Measurements from ENCODE around the gene UACA. TPM values are rescaled to one million over a fixed set of nuclear protein-coding genes. Genes with fewer than 3 reads are reported as not detected.

The UACA gene
- total RNA-seq, 1 experiment from 2014 or later: 37.6 TPM

GRCh38 chr15:70615435-70616310 lies 147.7 kb downstream of the UACA start:
- DNase-seq: no peak
- no peaks in the 10 kb centered on the region for H3K27me3 ChIP-seq

GRCh38 chr15:70614221-70614620 lies 149.1 kb downstream of the UACA start:
- H3K27me3 ChIP-seq: no peaks in the 10 kb centered on the region
- DNase-seq: no peak

More at GRCh38 chr15:70615435-70616310, 147.7 kb downstream of the UACA start:
- Histone ChIP-seq H3K9me3 (peaks cover 5% of the 10 kb centered on the region; the same call in 1 of the 2 replicates), H3K4me3 (no peak overlapping the region), H3K36me3 (no peaks in the 10 kb centered on the region)

GRCh38 chr15:70613271-70613670 lies 150.1 kb downstream of the UACA start:
- peak; percentile 60 for DNase-seq
- Histone ChIP-seq H3K9me3 (peaks cover 3% of the 10 kb centered on the region; the same call in 1 of the 2 replicates), H3K27me3 (no peaks in the 10 kb centered on the region), H3K4me3 (no peak overlapping the region), H3K36me3 (no peaks in the 10 kb centered on the region)

More at GRCh38 chr15:70614221-70614620, 149.1 kb downstream of the UACA start:
- Histone ChIP-seq H3K36me3 (no peaks in the 10 kb centered on the region), H3K4me3 (no peak overlapping the region), H3K9me3 (peaks cover 3% of the 10 kb centered on the region; the same call in 1 of the 2 replicates)

GRCh38 chr15:70611286-70611685 lies 152.1 kb downstream of the UACA start:
- no peaks in the 10 kb centered on the region for H3K27me3 ChIP-seq
- H3K4me3 ChIP-seq: no peak overlapping the region
- peaks cover 3% of the 10 kb centered on the region; the same call in 1 of the 2 replicates for H3K9me3 ChIP-seq
- H3K36me3 ChIP-seq: no peaks in the 10 kb centered on the region
- no peak for DNase-seq

- H3K36me3 ChIP-seq: no peaks in the 10 kb centered on the region
- H3K9me3 ChIP-seq: peaks cover 3% of the 10 kb centered on the region; the same call in 1 of the 2 replicates
- DNase-seq: no peak
- no peak overlapping the region for H3K4me3 ChIP-seq
- H3K27me3 ChIP-seq: no peaks in the 10 kb centered on the region
These were observed 152.8 kb downstream of the UACA start for GRCh38 chr15:70610541-70610940.

GRCh38 chr15:70609889-70610288 lies 153.5 kb downstream of the UACA start:
- Histone ChIP-seq H3K36me3 (no peaks in the 10 kb centered on the region), H3K27me3 (no peaks in the 10 kb centered on the region), H3K9me3 (peaks cover 3% of the 10 kb centered on the region; the same call in 1 of the 2 replicates), H3K4me3 (no peak overlapping the region)
- no peak for DNase-seq

GRCh38 chr15:70608144-70608543 lies 155.2 kb downstream of the UACA start:
- no peak overlapping the region for H3K4me3 ChIP-seq
- H3K27me3 ChIP-seq: no peaks in the 10 kb centered on the region
- no peaks in the 10 kb centered on the region for H3K36me3 ChIP-seq
- peaks cover 3% of the 10 kb centered on the region; the same call in 1 of the 2 replicates for H3K9me3 ChIP-seq
- peak; percentile 80 for DNase-seq

- H3K36me3 ChIP-seq: no peaks in the 10 kb centered on the region
- DNase-seq: peak; percentile 94
- H3K9me3 ChIP-seq: no peaks in the 10 kb centered on the region
- no peak overlapping the region for H3K4me3 ChIP-seq
- H3K27me3 ChIP-seq: no peaks in the 10 kb centered on the region
These were observed 157.6 kb downstream of the UACA start for GRCh38 chr15:70605606-70606410.

GRCh38 chr15:70604666-70605315 lies 158.6 kb downstream of the UACA start:
- Histone ChIP-seq H3K27me3 (no peaks in the 10 kb centered on the region), H3K9me3 (peaks cover under 1% of the 10 kb centered on the region; the same call in 1 of the 2 replicates), H3K4me3 (no peak overlapping the region), H3K36me3 (no peaks in the 10 kb centered on the region)
- peak; percentile 75 for DNase-seq

Other genes with a start within 250 kb of the UACA start
- gene LARP6, start 90.6 kb upstream of the UACA start, total RNA-seq (2014; rRNA removed; shearing (Covaris generic); ENCODE audit: low replicate concordance): 62.8 and 116 TPM in 2 replicates
- 5.6 and 8.9 TPM in 2 replicates for gene THAP10, start 128.9 kb upstream of the UACA start, total RNA-seq (2014; rRNA removed; shearing (Covaris generic); ENCODE audit: low replicate concordance)
- 8.3 and 18.1 TPM in 2 replicates for gene LRRC49, start 129.3 kb upstream of the UACA start, total RNA-seq (2014; rRNA removed; shearing (Covaris generic); ENCODE audit: low replicate concordance)

All from MG63 (cell line).